Lung (tissue), 12 donors: ENCODE data around the gene POLL. TPM values are rescaled to one million over a fixed set of nuclear protein-coding genes. Genes with fewer than 3 reads are reported as not detected.

ENCODE experiments used
- ATAC-seq: fragments of 200-7000 bp; cut with Tn5 transposase; one replicate; pipeline ENCODE4 v1.9.1; 2020; ENCODE audit warnings: moderate number of reproducible peaks; ENCODE audit not compliant: insufficient read depth, low FRiP score
- DNase-seq, 3 donors: peaks; one replicate each; pipeline ENCODE4 v3.0.0-alpha.2; 2013 to 2017
- H3K27ac ChIP-seq, 2 donors: one replicate each; pipeline ENCODE4 v1.5.1; 2013; ENCODE audit warnings: mild to moderate bottlenecking in 2 of 2, moderate library complexity in 2 of 2, control low read depth in 1 of 2, inconsistent platforms in 1 of 2, low read depth in 1 of 2, low read length in 1 of 2
- H3K27me3 ChIP-seq, 3 donors: one replicate each; pipeline ENCODE4 v1.5.1; 2013; ENCODE audit warnings: low read length in 2 of 3; ENCODE audit not compliant: control insufficient read depth in 3 of 3, insufficient read depth in 3 of 3
- H3K36me3 ChIP-seq, 4 donors: one replicate each; pipeline ENCODE4 v1.5.1; 2013; ENCODE audit warnings: low read length in 4 of 4, mild to moderate bottlenecking in 1 of 4, moderate library complexity in 1 of 4; ENCODE audit not compliant: control insufficient read depth in 4 of 4, insufficient read depth in 4 of 4
- H3K4me1 ChIP-seq, 5 donors: one replicate each; pipeline ENCODE4 v1.5.1; 2013; ENCODE audit warnings: low read length in 5 of 5, mild to moderate bottlenecking in 2 of 5, moderate library complexity in 1 of 5; ENCODE audit not compliant: control insufficient read depth in 5 of 5, insufficient read depth in 5 of 5
- H3K4me3 ChIP-seq: one replicate; pipeline ENCODE4 v1.5.1; 2013; ENCODE audit warnings: mild to moderate bottlenecking, control low read depth, moderate library complexity
- H3K9ac ChIP-seq, 2 donors: one replicate each; pipeline ENCODE4 v1.5.1; 2013; ENCODE audit warnings: low read length in 2 of 2, control low read depth in 1 of 2; ENCODE audit not compliant: insufficient read depth in 1 of 2
- H3K9me3 ChIP-seq, 4 donors: one replicate each; pipeline ENCODE4 v1.5.1; 2013; ENCODE audit warnings: low read length in 3 of 4, mild to moderate bottlenecking in 1 of 4, moderate library complexity in 1 of 4; ENCODE audit not compliant: control insufficient read depth in 4 of 4, insufficient read depth in 3 of 4
- CTCF ChIP-seq: IDR thresholded peaks from 2 replicates; pipeline ENCODE4 v1.5.1; 2012; ENCODE audit warnings: mild to moderate bottlenecking; ENCODE audit errors: control extremely low read depth, extremely low read depth
- WGBS, 2 donors: extraction: QIAGEN DNeasy Blood & Tissue Kit; methylation state at CpG; one replicate each; pipeline ENCODE4 v1.1.7; 2013; 5-methylcytosine and 5-hydroxymethylcytosine counted together
- polyA plus RNA-seq, 2 donors: library from polyadenylated mRNA; stranded (reverse); fragments of 200-250 nt; gene quantifications; one replicate each; pipeline ENCODE4 v1.2.1, GENCODE V29; 2013
- total RNA-seq, 2 donors: library from RNA; depleted of rRNA in 1 of 2; stranded (reverse); fragments of >200 nt in 1 of 2; gene quantifications; one replicate each; pipeline ENCODE4 v1.2.1, GENCODE V29; 2014 to 2021
- donor health status: control.
- donor health status: control.
- donor health status: Bipolar disorder and iron deficiency.
- donor health status: healthy.
- donor health status: DM: yes; HTN: yes; CAD: no.

The POLL gene
- total and polyA plus RNA-seq, 4 donors, result 16.6 to 26.9 (median 25.0) TPM

GRCh38 chr10:101612872-101613271, 24.8 kb upstream of the POLL start:
- DNase-seq (no peak), ATAC-seq (no peak)
- no peak for TF ChIP-seq CTCF
- Histone ChIP-seq H3K27me3 (no peaks in the 10 kb centered on the region), H3K27ac (no peak overlapping the region), H3K9me3 (no peaks in the 10 kb centered on the region), H3K4me3 (no peak overlapping the region), H3K36me3 (peaks cover 0 to 51% (median 30%) of the 10 kb centered on the region in 4 donors), H3K9ac (no peak overlapping the region), H3K4me1 (peaks cover 0 to 4% (median 0%) of the 10 kb centered on the region in 5 donors)
- 83 to 92% methylated on average over 10 of the region's 10 CpGs for WGBS, 2 donors

- Histone ChIP-seq H3K4me1 (peaks cover 0 to 4% (median 0%) of the 10 kb centered on the region in 5 donors), H3K36me3 (peaks cover 0 to 54% (median 33%) of the 10 kb centered on the region in 4 donors), H3K9me3 (no peaks in the 10 kb centered on the region), H3K27ac (no peak overlapping the region), H3K4me3 (no peak overlapping the region), H3K9ac (no peak overlapping the region), H3K27me3 (no peaks in the 10 kb centered on the region)
- DNase-seq (no peak), ATAC-seq (no peak)
- WGBS, 2 donors, result 93 to 97% methylated on average over 6 of the region's 6 CpGs
- TF ChIP-seq CTCF, result no peak
Observed at GRCh38 chr10:101612086-101612485, 24.0 kb upstream of the POLL start.

GRCh38 chr10:101611096-101611905, 23.2 kb upstream of the POLL start:
- H3K9me3 ChIP-seq, result no peaks in the 10 kb centered on the region
- H3K36me3 ChIP-seq, result peaks cover 0 to 51% (median 30%) of the 10 kb centered on the region in 4 donors
- no peak overlapping the region for H3K27ac ChIP-seq

More at GRCh38 chr10:101611096-101611905, 23.2 kb upstream of the POLL start:
- peaks cover 0 to 4% (median 0%) of the 10 kb centered on the region in 5 donors for H3K4me1 ChIP-seq
- no peak for ATAC-seq
- H3K4me3 ChIP-seq, result no peak overlapping the region
- no peaks in the 10 kb centered on the region for H3K27me3 ChIP-seq
- WGBS, 2 donors, result 77% methylated on average over 16 of the region's 16 CpGs
- no peak for TF ChIP-seq CTCF
- DNase-seq, result no peak
- no peak overlapping the region for H3K9ac ChIP-seq
